ENCODE results near the gene MAK. TPM values are rescaled to one million over a fixed set of nuclear protein-coding genes. Genes with fewer than 3 reads are reported as not detected.

The MAK gene
- polyA plus RNA-seq, 1 donor (not counting 4 experiments of a cell fraction or from before 2014, with no cell fraction given), result not detected

GRCh38 chr6:10749734-10750133 is 88.6 kb downstream of the MAK start:
- Histone ChIP-seq H3K4me3 (ENCODE audit: control insufficient read depth in 2 of 3, extremely low read depth in 1 of 3, insufficient read depth in 2 of 3, low read depth in 1 of 3, low read length in 3 of 3) (no peak overlapping the region), H4K20me1 (ENCODE audit: control insufficient read depth, extremely low read depth, insufficient read depth, low read length) (no peaks in the 10 kb centered on the region), H3K27me3 (ENCODE audit: control insufficient read depth, extremely low read depth, insufficient read depth, low read length) (no peaks in the 10 kb centered on the region), H3K9me3 (ENCODE audit: control insufficient read depth, low read depth, low read length) (no peaks in the 10 kb centered on the region), H3K9me1 (ENCODE audit: control insufficient read depth, extremely low read depth, insufficient read depth, low read length) (no peaks in the 10 kb centered on the region), H3K4me1 (ENCODE audit: control insufficient read depth, extremely low read depth, insufficient read depth, low read length) (peaks cover 20% of the 10 kb centered on the region), H3K27ac (ENCODE audit: control insufficient read depth, insufficient read depth, low read length) (no peak overlapping the region), H2AFZ (ENCODE audit: control insufficient read depth, low read length) (no peak overlapping the region), H3K36me3 (ENCODE audit: control insufficient read depth in 2 of 2, extremely low read depth in 1 of 2, insufficient read depth in 2 of 2, low read length in 2 of 2) (peaks cover 16 to 21% of the 10 kb centered on the region in 2 experiments), H3K9ac (ENCODE audit: control insufficient read depth, extremely low read depth, insufficient read depth, low read length) (no peak overlapping the region), H3K4me2 (ENCODE audit: control insufficient read depth, extremely low read depth, insufficient read depth, low read depth, low read length) (peak overlapping the region; percentile 90), H3K79me2 (ENCODE audit: control insufficient read depth, insufficient read depth, low read length) (peaks cover 60% of the 10 kb centered on the region)
- DNase-seq (ENCODE audit: low read depth, low spot score) (no peak), FAIRE-seq (no peak)
- dilution Hi-C loops (cut with MboI; ENCODE audit: extremely low pct_ligation_motif_present, low sequenced_read_pairs), result no loop called here
- no peak for TF ChIP-seq EZH2 (IDR thresholded peaks at IDR 0.05; ENCODE audit: low read length)
- no peak for TF ChIP-seq CTCF (optimal IDR thresholded peaks at IDR 0.05 in 1 of 3, IDR thresholded peaks at IDR 0.05 in 1 of 3, conservative IDR thresholded peaks at IDR 0.05 in 1 of 3; ENCODE audit: extremely low read depth in 1 of 3, insufficient read depth in 2 of 3, low read length in 3 of 3)

GRCh38 chr6:10747251-10747972 is 90.9 kb downstream of the MAK start, which contains the start of gene TMEM14B:
TMEM14B (plus strand) TSS chr6:10747805; CDS start chr6:10749246, 1,441 bp downstream.
- Histone ChIP-seq H3K27ac (ENCODE audit: control insufficient read depth, insufficient read depth, low read length) (peak within 1 kb of the TSS; percentile 89), H3K9me1 (ENCODE audit: control insufficient read depth, extremely low read depth, insufficient read depth, low read length) (no peaks in the 10 kb centered on the region), H3K9me3 (ENCODE audit: control insufficient read depth, low read depth, low read length) (no peaks in the 10 kb centered on the region), H3K4me1 (ENCODE audit: control insufficient read depth, extremely low read depth, insufficient read depth, low read length) (peaks cover 20% of the 10 kb centered on the region), H3K9ac (ENCODE audit: control insufficient read depth, extremely low read depth, insufficient read depth, low read length) (peak within 1 kb of the TSS; percentile 91), H3K36me3 (ENCODE audit: control insufficient read depth in 2 of 2, extremely low read depth in 1 of 2, insufficient read depth in 2 of 2, low read length in 2 of 2) (peaks cover 8 to 13% of the 10 kb centered on the region in 2 experiments), H2AFZ (ENCODE audit: control insufficient read depth, low read length) (peak within 1 kb of the TSS; percentile 70), H3K4me3 (ENCODE audit: control insufficient read depth in 2 of 3, extremely low read depth in 1 of 3, insufficient read depth in 2 of 3, low read depth in 1 of 3, low read length in 3 of 3) (peak within 1 kb of the TSS; percentile 49 to 90 (median 70)), H3K79me2 (ENCODE audit: control insufficient read depth, insufficient read depth, low read length) (peaks cover 40% of the 10 kb centered on the region), H3K27me3 (ENCODE audit: control insufficient read depth, extremely low read depth, insufficient read depth, low read length) (no peaks in the 10 kb centered on the region), H3K4me2 (ENCODE audit: control insufficient read depth, extremely low read depth, insufficient read depth, low read depth, low read length) (peak within 1 kb of the TSS; percentile 91), H4K20me1 (ENCODE audit: control insufficient read depth, extremely low read depth, insufficient read depth, low read length) (no peaks in the 10 kb centered on the region)
- TF ChIP-seq CTCF (optimal IDR thresholded peaks at IDR 0.05 in 1 of 3, IDR thresholded peaks at IDR 0.05 in 1 of 3, conservative IDR thresholded peaks at IDR 0.05 in 1 of 3; ENCODE audit: extremely low read depth in 1 of 3, insufficient read depth in 2 of 3, low read length in 3 of 3), result no peak
- no peak for TF ChIP-seq EZH2 (IDR thresholded peaks at IDR 0.05; ENCODE audit: low read length)
- DNase-seq (ENCODE audit: low read depth, low spot score) (peak; percentile 72), FAIRE-seq (no peak)
- dilution Hi-C loops (cut with MboI; ENCODE audit: extremely low pct_ligation_motif_present, low sequenced_read_pairs), result no loop called here
